GM18951 (cell line): ENCODE measurements around the gene CYGB.

Experiments used
- POLR2A ChIP-seq: IDR thresholded peaks from 4 replicates; pipeline ENCODE4 v1.6.1; 2011; ENCODE audit warnings: mild to moderate bottlenecking; ENCODE audit not compliant: insufficient read length, insufficient read depth; ENCODE audit errors: extremely low read depth
- in situ Hi-C: fragments of 300-500 bp; cut with MboI; formaldehyde crosslinking; loops from one replicate; pipeline ENCODE4 v1.12.0; 2022; ENCODE audit warnings: low sequenced_read_pairs, mixed read lengths, inconsistent platforms; ENCODE audit not compliant: unreplicated experiment

Gene CYGB

DNA sequence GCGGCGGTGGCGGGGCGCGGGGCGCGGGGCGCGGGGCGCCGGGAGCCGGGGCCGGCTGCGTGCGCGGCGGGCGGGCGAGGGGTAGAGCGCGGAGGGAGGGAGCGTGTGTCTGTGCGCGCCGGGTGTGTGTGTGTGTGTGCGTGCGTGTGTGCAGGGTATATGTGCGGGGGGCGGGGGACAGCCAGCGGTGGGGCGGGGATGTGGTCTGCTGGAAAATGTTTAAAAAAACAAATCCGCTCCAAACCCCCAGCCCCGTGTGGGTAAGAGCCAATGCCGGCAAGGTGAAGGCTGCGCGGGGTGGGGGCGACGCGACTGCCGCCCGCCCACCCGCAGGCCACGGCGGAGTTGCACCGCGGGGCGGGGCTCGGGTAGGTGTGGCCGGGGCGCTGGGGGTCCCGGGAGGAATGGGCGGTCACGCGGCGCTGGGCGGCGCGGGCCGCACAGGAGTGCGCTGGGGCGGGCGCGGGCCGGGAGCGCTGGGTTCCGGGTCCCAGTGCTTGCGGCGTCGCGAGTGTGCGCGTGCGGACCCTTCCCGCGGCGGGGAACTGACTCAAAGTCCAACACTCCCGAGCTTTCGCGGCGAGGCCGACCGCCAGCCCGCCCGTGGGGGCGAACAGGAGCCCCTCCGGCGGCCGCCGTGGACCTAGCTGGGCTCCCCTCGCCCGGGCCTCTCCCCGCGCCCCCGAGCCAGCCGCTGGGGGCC lies at the start of gene CYGB:
CYGB (minus strand) TSS at position 132 of the 703 bp plus-strand sequence. CDS start 167 bp downstream, outside the sequence.
- in situ Hi-C loops = no loop called here
- TF ChIP-seq POLR2A = no peak

DNA sequence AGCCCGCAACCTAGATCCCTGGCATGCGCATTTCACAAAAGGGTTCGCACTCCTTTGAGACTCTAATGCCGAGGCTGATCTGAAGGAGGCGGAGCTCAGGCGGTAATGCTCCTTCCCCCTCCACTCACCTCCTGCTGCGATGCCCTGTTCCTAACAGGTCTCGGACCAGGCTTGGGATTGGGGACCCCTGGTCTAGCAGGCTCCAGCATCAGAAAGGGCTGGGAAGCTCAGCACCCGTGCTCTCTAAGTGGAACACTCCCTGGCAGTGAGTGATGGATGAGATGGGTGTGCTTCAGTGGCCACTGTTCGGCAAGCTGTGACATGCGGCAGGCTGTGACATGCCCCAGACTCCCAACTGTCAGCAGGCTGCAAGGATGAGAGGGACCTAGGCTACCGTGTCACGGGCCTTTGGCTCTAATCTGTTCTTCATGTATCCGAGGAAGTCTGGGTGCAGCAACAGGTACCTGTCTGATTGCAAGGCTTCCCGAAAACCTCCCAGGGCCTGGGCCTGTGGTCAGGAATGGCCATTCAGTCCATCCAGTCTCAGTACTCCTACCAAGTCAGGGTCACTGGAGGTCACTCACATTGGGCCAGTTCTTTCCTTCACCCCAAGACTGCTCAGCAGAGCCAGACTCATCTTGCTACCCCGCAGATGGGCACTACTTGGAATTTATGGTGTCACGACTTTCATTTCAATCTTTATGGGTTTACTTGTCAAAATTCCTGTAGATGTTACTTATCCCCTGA lies 49.4 kb upstream of the CYGB start:
- no peak for TF ChIP-seq POLR2A
- in situ Hi-C loops = no loop called here

DNA sequence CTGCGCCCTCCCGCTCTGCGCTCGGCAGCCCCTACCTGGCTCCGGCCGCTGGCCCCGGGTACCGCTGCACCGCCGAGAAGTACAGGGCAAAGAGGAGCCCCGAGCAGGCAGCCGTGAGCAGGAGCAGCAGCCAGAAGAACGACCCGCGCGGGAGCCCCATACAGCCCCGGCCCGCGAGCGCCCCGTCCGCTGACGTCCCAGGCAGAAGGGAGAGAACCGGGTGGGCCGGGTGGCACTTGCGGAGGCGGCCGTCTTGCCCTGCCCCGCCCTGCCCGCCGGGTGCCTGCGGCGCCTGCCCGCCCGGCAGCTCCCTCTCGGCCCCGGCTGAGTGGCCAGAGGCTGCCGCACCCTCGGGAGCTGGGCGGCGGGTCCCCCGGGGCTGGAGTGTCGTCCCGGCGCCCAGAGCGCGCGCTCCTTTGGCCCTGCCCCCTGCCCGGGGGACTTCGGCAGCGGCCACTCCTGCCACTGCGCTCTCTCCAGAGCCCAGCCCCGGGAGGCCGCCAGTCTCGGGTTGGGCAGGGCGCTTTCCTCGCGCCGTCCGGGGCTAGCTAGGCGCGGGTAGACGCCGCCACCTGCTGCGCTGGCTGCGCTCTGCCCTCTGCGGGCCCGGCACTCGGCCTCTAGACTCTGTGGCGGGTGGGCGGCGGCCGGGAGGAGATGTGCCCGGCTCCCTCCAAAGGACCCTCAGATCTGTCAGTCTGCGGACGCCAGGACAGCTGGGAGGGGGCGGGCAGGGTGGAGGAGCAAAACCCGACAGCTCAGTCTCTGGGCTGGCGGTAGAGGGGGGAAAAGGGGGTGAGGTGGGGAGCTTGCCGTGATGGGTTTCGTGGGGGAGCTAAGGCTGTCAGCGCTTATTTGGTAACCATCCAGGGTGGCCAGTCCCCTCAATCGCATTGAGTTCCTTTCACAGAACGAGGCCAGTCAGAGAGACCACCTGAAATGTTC lies 48.4 kb upstream of the CYGB start, which contains the start of gene ST6GALNAC2:
ST6GALNAC2 (minus strand) TSS at position 212 of the 945 bp plus-strand sequence; CDS start at position 160, 52 bp downstream.
- TF ChIP-seq POLR2A = no peak
- in situ Hi-C loops = no loop called here

DNA sequence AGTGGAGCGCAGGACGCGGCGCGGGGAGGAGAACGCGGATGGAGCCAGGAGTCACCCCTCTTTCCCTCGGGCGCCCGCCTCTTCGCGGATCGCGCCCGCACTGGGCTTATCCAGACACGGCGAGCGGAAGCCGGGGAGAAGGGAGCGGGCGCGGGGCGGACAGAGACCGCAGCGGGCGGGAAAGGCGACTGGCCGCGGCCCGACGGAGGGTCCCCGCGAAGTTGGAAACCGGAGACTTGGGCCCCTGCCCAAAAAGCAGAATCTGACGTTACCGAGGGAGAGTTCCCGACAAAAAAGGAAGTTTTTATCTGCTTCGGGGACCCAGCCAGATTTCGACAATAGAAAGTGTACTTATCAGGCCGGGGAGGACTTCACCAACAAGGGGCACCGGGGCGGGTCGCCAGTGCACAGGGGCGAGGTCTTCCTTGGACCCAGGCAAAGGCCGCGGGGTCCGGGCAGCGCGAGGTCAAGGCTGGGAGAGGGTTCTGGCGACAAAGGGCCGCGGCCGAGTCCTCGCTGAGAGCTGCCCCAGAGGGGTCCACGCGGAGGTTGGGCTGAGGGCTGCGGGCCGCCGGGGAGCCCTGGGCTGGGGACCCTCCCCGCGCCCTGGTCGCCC lies 47.6 kb upstream of the CYGB start:
- TF ChIP-seq POLR2A = no peak
- in situ Hi-C loops = no loop called here

DNA sequence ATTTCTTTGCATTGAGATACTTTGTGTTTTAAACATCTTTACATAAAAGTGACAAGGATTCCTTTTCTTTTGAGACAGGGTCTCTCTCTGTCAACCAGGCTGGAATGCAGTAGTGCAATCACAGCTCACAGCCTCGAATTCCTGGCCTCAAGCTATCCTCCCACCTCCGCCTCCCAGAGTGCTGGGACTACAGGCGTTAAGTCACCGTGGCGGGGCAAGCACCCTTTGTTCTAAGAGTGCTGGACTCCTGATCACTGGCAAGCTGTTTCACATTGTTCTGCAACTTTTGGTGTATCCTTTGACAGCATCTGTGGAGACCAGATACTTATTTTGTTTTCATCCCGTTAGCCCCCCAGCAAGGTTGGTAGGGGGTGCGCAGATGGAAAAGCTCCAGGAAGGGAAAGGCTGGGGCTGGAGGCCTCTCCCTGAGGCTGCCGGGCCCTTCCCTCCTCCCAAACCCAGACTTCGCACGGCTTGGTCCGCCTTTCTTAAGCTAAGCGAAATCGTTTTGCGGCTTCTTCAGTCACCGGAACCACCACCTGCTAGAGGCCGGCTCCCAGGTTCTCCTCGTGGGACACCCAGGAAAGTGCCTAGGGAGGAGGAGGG lies 47.0 kb upstream of the CYGB start:
- in situ Hi-C loops = no loop called here

DNA sequence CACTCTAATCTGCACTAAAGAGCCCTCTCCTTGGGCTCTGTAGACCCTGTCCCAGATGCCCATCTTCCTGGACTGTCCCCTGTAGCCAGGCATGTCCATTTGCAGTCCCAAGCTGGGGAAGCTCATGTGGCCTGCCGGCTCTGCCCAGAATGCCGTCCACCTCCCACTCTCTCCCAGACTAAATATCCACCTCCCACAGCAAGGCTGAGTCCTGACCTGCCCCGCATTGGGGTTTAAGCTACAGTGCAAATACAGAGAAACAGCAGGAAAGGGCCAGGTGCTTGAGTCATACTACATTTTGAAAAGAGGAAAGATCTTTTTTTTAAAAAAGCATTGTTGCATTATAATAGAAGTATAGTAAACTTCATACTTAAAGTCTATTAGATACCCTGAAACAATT lies 45.2 kb upstream of the CYGB start:
- no peak for TF ChIP-seq POLR2A
- in situ Hi-C loops = no loop called here

More for the DNA sequence above, 47.0 kb upstream of the CYGB start:
- no peak for TF ChIP-seq POLR2A

DNA sequence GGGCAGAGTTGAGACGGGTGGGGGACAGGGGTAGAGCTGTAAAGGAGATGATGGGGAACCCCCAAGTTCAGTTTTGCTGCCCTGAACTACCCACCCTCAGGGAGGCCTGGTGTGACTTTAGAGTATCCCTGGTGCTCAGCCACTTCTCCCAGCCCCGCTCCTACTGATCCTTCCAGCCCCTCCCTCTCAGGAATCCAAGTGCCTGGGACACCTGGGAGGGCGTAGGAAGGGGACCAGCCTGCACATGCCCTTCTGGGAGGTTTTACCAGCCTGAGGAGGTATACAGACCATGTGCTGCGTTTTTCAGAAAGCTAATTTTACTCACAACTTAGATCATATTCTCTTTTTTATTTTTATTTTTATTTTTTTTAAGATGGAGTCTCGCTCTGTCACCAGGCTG lies 44.0 kb upstream of the CYGB start:
- in situ Hi-C loops = no loop called here
- no peak for TF ChIP-seq POLR2A

DNA sequence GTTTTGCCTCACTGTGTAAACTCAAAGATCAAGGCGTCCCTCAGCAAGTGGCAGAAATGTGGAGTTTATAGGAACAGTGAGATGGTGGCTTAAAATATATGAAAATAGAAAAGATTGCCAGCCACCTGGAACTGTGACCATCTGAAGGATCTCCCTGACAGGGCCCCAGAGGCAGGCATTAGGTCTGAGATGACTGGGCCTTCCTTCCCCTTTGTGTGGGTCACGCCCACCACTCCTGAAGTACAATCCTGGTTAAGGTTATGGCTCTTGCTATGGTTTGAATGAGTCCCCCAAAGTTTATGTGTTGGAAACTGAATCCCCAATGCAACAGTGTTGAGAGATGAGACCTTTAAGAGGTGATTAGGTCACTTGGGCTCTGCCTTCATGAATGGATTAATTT lies 41.8 kb upstream of the CYGB start:
- no peak for TF ChIP-seq POLR2A
- in situ Hi-C loops = no loop called here

DNA sequence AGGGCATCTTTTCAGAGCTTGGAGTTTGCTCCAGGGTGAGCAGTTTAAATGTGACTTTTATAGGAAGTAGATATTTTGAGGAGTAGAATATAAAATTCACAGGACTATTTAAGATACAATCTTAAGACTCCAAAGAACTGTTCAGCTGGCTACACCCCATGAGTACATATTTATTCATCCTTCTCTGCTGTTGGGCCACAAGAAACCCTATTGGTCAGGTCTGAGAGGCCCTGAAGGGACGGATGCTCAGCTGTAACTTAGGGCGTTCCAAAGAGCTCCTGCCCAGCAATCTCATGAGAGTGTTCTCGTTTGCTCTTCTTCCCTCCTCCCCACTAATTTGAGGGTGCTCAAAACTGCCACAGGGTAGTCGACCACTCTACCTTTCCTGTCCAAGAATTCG lies 40.9 kb upstream of the CYGB start:
- TF ChIP-seq POLR2A = no peak
- in situ Hi-C loops = no loop called here

DNA sequence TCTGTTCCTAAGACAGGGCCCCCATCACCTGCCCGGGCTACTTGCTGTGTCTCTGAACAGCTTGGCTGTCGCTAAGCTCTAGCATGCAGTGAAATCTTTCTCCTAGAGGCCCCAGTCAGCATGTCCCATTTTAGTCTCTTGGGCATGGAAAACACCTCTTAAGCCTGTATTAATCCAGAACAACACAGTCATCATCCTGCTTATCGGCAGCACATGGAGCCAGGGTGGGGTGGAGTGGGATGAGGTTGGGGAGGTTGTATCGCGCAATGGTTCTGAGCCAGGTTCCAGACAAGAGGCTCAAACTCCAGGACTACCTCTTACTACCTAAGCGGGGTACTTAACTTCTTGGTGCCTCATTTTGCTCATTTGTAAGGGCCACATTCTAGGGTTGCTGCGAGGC lies 40.4 kb upstream of the CYGB start:
- TF ChIP-seq POLR2A = no peak
- in situ Hi-C loops = no loop called here

DNA sequence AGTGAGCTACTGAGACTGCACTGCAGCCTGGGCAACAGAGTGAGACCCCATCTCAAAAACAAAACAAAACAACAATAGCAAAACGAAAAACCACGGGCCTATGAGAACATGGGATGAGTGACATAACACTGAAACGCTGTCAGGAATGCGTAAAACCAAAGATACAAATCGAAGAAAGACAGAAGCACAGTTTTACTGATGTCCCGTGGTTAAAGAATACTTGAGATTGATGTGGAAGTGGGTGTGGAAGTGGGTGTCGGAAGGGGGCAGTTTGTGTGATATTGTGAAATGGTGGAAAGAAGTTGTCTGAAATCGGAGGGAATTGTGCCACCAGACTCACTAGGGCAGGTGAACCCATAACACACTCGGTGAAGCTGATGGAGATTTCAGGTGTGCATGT lies 38.7 kb upstream of the CYGB start:
- in situ Hi-C loops = no loop called here

DNA sequence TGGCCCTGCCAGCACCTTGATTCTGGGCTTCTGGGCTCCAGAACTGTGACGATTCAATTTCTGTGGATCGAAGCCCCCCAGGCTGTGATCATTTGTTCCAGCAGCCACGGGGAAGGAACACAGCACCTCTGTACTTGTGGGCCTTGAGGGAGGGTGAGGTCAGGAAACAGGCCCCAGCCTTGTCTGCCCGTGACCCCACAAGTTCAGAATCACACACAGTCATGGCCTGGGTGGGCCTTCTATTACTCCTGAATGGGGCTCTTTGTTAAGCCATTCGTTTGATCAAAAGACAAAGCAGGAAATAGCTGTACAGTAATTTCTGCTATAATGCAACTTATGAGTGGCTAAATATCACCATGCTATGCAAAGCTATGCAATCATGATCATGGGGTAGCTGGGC lies 38.1 kb upstream of the CYGB start:
- TF ChIP-seq POLR2A = no peak
- in situ Hi-C loops = no loop called here

More for the DNA sequence above, 38.7 kb upstream of the CYGB start:
- TF ChIP-seq POLR2A = no peak
